ENCODE results near the gene CD200. TPM values are rescaled to one million over a fixed set of nuclear protein-coding genes. Genes with fewer than 3 reads are reported as not detected.
"Not testable (repeated sequence)": the region's sequence is repeated elsewhere in the genome, so short reads cannot be mapped to it uniquely, and the experiment has no call there.

The CD200 gene
- polyA plus RNA-seq, 5 donors = 44.0 to 60.2 (median 56.4) TPM

- DNase-seq = no peak
Observed at GRCh38 chr3:112354642-112355306, 21.8 kb downstream of the CD200 start.

- no peak for DNase-seq
Observed at GRCh38 chr3:112355307-112355687, 22.3 kb downstream of the CD200 start.

- no peak for DNase-seq
Observed at GRCh38 chr3:112357930-112358780, 25.2 kb downstream of the CD200 start.

GRCh38 chr3:112360561-112360960 lies 27.6 kb downstream of the CD200 start:
- DNase-seq = no peak

- peak in 1 of 2 donors; percentile 31 for DNase-seq
Observed at GRCh38 chr3:112362221-112362620, 29.3 kb downstream of the CD200 start.

- DNase-seq = no peak
Observed at GRCh38 chr3:112364291-112364690, 31.3 kb downstream of the CD200 start.

- no peak for DNase-seq
Observed at GRCh38 chr3:112365035-112365434, 32.1 kb downstream of the CD200 start.

GRCh38 chr3:112365636-112366035 lies 32.7 kb downstream of the CD200 start:
- DNase-seq = no peak

GRCh38 chr3:112366522-112366921 lies 33.6 kb downstream of the CD200 start:
- DNase-seq = no peak

- DNase-seq = no peak
Observed at GRCh38 chr3:112371569-112371968, 38.6 kb downstream of the CD200 start.

- no peak for DNase-seq
Observed at GRCh38 chr3:112372396-112372795, 39.4 kb downstream of the CD200 start.

- no peak for DNase-seq
Observed at GRCh38 chr3:112373476-112373875, 40.5 kb downstream of the CD200 start.

GRCh38 chr3:112373924-112374323 lies 41.0 kb downstream of the CD200 start:
- DNase-seq = no peak

- no peak for DNase-seq
Observed at GRCh38 chr3:112374333-112374734, 41.4 kb downstream of the CD200 start.

GRCh38 chr3:112375117-112375516 lies 42.2 kb downstream of the CD200 start:
- no peak for DNase-seq

GRCh38 chr3:112376241-112376911 lies 43.4 kb downstream of the CD200 start:
- peak; percentile 51 to 67 for DNase-seq

GRCh38 chr3:112376992-112377391 lies 44.0 kb downstream of the CD200 start:
- DNase-seq = no peak

- DNase-seq = no peak
Observed at GRCh38 chr3:112377568-112378071, 44.7 kb downstream of the CD200 start.

GRCh38 chr3:112378347-112378746 lies 45.4 kb downstream of the CD200 start:
- not testable (repeated sequence) for DNase-seq

GRCh38 chr3:112379020-112379690 lies 46.2 kb downstream of the CD200 start:
- no peak for DNase-seq

- no peak for DNase-seq
Observed at GRCh38 chr3:112381673-112382542, 49.0 kb downstream of the CD200 start.

All from right lung (tissue), 5 donors.